B cell (primary cell): ENCODE measurements around the gene ABCA13.

Experiments
- CTCF ChIP-seq: fragments of 200-600 bp; IDR thresholded peaks from one replicate; pipeline ENCODE4 v1.8.0; 2022; ENCODE audit warnings: antibody characterized with exemption, mild to moderate bottlenecking
- EZH2 ChIP-seq: IDR thresholded peaks from 2 replicates; pipeline ENCODE4 v1.6.1; 2012; ENCODE audit warnings: borderline replicate concordance, low read depth, mild to moderate bottlenecking, moderate library complexity, low read length; ENCODE audit not compliant: insufficient read depth, poor library complexity, severe bottlenecking

- no peak for TF ChIP-seq CTCF
- no peak for TF ChIP-seq EZH2
Measured at GRCh38 chr7:48262606-48263310, 91.5 kb downstream of the ABCA13 start.
